Measurements from ENCODE around the gene OTC. TPM values are rescaled to one million over a fixed set of nuclear protein-coding genes. Genes with fewer than 3 reads are reported as not detected.

OTC gene
- total RNA-seq (2022; extraction: Qiagen RNA extraction): not detected in 5 replicates

GRCh38 chrX:38352362-38352761 is at the start of gene OTC:
Gene OTC (plus strand): TSS chrX:38352604. CDS start chrX:38352697, 93 bp downstream.

GRCh38 chrX:38327007-38327774 is 25.2 kb upstream of the OTC start, which contains the start of gene RPGR:
Gene RPGR (minus strand): TSS chrX:38327509. CDS start chrX:38327367, 142 bp downstream.

Other genes starting within 250 kb of the OTC start
- gene SRPX, start 131.7 kb upstream of the OTC start, total RNA-seq (2022; extraction: Qiagen RNA extraction): 7.6 to 9.1 TPM (median 8.2 TPM) in 5 replicates
- 12.2 to 16.1 TPM (median 13.3 TPM) in 5 replicates for gene RPGR, start 25.1 kb upstream of the OTC start, total RNA-seq (2022; extraction: Qiagen RNA extraction)
- 2.4 to 3.1 TPM (median 2.8 TPM) in 5 replicates for gene TSPAN7, start 208.9 kb downstream of the OTC start, total RNA-seq (2022; extraction: Qiagen RNA extraction)

Measured in A549 treated with Hydrocortisone at 1 μM for 4 hours (cell line).